GM12892 (cell line): ENCODE data around the gene ARHGAP10.

Experiments
- POLR2A ChIP-seq: IDR thresholded peaks from 2 replicates; pipeline ENCODE4 v1.6.1; 2011; ENCODE audit warnings: low read depth, low read length, control low read depth
- POLR2AphosphoS5 ChIP-seq: IDR thresholded peaks from 2 replicates; pipeline ENCODE4 v1.6.1; 2011; ENCODE audit warnings: low read depth, low read length, control low read depth
- TAF1 ChIP-seq: IDR thresholded peaks from 2 replicates; pipeline ENCODE4 v1.6.1; 2011; ENCODE audit warnings: low read depth, mild to moderate bottlenecking, control low read depth, low read length, borderline replicate concordance

GRCh38 chr4:148101790-148102189 lies 369.9 kb downstream of the ARHGAP10 start:
- TF ChIP-seq POLR2A (no peak), POLR2AphosphoS5 (no peak), TAF1 (no peak)
